GM21786 (cell line): ENCODE measurements around the gene OBI1.
"Not testable (repeated sequence)": the region's sequence is repeated elsewhere in the genome, so short reads cannot be mapped to it uniquely, and the experiment has no call there.

Experiments used
- ATAC-seq: cut with Tn5 transposase; IDR thresholded peaks from one replicate; pipeline ENCODE4 v1.9.1; 2021; ENCODE audit not compliant: unreplicated experiment

The OBI1 gene

GRCh38 chr13:78649997-78650716 lies 8.8 kb downstream of the OBI1 start:
- no peak for ATAC-seq

GRCh38 chr13:78647109-78647678 lies 11.8 kb downstream of the OBI1 start:
- not testable (repeated sequence) for ATAC-seq

- ATAC-seq = peak; percentile 61
These were observed 20.7 kb downstream of the OBI1 start for GRCh38 chr13:78638216-78638615.

- ATAC-seq = no peak
These were observed 22.5 kb downstream of the OBI1 start for GRCh38 chr13:78636495-78636894.

GRCh38 chr13:78632996-78633395 lies 26.0 kb downstream of the OBI1 start:
- ATAC-seq = no peak

- no peak for ATAC-seq
These were observed 27.9 kb downstream of the OBI1 start for GRCh38 chr13:78631077-78631476.

- no peak for ATAC-seq
These were observed 28.4 kb downstream of the OBI1 start for GRCh38 chr13:78630511-78630910.

GRCh38 chr13:78625384-78625783 lies 33.6 kb downstream of the OBI1 start:
- ATAC-seq = no peak

- no peak for ATAC-seq
These were observed 35.8 kb downstream of the OBI1 start for GRCh38 chr13:78623132-78623531.

GRCh38 chr13:78620936-78621470 lies 38.0 kb downstream of the OBI1 start:
- no peak for ATAC-seq

- ATAC-seq = no peak
These were observed 40.5 kb downstream of the OBI1 start for GRCh38 chr13:78618411-78618810.

- no peak for ATAC-seq
These were observed 47.9 kb downstream of the OBI1 start for GRCh38 chr13:78611040-78611439.

- no peak for ATAC-seq
These were observed 48.5 kb downstream of the OBI1 start for GRCh38 chr13:78610381-78610883.

- ATAC-seq = no peak
These were observed 49.3 kb downstream of the OBI1 start for GRCh38 chr13:78609464-78610205.

GRCh38 chr13:78608688-78609463 lies 50.1 kb downstream of the OBI1 start:
- no peak for ATAC-seq

GRCh38 chr13:78608252-78608687 lies 50.7 kb downstream of the OBI1 start:
- no peak for ATAC-seq

- no peak for ATAC-seq
These were observed 51.3 kb downstream of the OBI1 start for GRCh38 chr13:78607409-78608251.

GRCh38 chr13:78606471-78607408 lies 52.2 kb downstream of the OBI1 start:
- no peak for ATAC-seq
